Ecto neural progenitor cell (in vitro differentiated cells): ENCODE measurements around the gene CD247.

ENCODE experiments used
- DNase-seq: peaks from one replicate; pipeline ENCODE4 v3.0.0-alpha.2; 2018; ENCODE audit warnings: low spot score

CD247 gene

DNA sequence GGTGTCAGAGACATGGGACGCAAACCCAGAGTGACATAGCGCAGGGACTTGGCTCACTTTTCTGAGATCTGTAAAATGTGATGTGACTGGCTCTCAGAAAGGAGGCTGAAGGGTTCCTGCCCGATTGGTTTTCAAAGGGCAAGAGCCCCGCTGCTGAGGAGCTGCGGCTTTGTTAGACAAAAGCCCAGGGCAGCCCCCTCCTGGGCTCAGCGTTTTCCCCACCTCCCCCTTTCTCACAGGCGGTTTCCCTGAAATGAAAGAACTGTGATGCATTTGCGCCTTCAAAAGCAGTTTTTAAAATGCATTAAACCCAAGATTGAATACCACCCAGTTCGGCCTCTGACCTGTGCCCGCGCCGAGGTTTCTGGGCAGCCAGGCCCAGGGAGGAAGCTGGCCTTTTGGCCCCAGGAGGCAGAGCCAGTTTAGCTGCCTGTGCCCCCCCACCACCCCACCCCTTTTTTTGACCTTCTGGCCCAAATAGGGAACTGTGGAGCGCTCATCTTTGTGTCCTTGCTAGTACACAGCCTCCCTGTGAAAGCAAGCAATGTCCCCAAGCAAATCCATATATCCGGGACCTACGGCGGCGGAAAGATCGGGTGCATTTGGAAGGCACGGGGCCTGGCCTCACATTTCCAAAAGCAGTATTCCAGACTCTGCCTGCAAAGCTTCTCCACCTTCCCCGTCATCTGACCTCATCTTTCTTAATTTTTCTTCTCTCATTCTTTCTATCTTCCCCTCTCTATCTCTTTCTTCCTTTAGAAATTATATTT is 28.6 kb downstream of the CD247 start:
- DNase-seq = peak; percentile 88

DNA sequence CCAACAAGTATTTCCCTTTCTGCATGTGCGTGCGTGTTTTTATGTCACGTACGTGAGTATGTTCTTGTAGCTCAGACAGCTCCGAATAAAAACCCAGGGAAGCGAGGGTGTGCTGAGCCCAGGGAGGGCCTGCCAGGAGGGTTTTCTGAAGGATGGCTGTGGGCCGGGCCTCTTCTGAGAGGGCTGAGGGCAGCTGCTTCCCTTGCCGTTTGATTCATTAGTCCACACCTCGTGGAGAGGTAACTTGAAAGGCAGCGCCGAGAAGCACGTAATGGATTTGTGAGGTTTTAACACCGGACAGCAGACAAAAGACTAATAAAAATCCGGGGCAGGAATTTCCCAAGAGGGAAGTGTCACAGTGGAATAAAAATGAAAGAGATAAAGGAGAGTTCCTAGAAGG is 29.5 kb downstream of the CD247 start:
- no peak for DNase-seq

DNA sequence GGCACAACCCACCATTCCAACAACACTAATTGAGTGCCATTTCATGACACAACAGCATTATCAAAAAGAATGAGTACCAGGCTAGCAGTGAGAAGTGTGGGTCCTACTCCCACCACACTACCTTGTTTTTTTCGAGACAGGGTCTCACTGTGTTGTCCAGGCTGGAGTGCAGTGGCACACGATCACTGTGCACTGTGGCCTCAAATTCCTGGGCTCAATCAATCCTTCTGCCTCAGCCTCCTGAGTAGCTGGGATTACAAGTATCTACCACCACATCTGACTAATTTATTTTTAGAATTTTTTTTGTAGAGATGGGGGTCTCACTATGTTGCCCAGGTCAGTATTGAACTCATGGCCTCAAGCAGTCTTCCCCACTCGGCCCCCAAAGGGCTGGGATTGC is 30.7 kb downstream of the CD247 start:
- DNase-seq = no peak

DNA sequence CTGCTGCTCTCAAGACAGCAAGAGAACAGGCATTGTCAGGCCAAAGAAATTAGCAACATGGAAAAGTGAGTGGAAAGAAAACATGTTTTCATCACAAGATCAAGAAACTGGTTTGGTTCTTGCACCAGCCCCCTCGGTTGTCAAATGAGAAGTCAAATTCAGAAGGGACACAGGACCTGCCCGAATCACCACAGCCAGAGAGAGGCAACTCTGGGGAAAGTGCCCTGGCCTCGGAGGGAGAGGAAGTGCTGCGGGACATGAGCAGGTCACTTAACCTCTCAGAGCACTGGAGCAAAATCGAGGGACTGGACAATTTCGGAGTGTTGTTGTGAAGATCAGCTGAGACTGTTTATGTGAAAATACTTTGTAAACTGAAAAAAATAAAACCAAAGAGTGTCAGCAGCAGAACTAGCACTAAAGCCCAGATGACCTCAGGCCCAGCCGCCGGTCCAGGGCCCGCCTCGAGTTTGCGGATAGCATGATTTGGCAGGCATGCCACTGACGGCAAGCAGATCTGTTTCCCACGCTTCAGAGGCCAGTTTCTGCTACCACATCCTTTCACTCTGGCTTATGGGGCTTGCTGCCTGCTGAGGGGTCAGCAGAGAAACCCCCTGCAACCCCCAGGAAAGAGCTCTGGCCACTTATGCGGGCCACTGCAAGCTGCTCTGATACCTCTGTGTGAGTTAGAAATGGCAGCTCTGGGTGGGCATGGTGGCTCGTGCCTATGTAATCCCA is 32.1 kb downstream of the CD247 start:
- DNase-seq = no peak

DNA sequence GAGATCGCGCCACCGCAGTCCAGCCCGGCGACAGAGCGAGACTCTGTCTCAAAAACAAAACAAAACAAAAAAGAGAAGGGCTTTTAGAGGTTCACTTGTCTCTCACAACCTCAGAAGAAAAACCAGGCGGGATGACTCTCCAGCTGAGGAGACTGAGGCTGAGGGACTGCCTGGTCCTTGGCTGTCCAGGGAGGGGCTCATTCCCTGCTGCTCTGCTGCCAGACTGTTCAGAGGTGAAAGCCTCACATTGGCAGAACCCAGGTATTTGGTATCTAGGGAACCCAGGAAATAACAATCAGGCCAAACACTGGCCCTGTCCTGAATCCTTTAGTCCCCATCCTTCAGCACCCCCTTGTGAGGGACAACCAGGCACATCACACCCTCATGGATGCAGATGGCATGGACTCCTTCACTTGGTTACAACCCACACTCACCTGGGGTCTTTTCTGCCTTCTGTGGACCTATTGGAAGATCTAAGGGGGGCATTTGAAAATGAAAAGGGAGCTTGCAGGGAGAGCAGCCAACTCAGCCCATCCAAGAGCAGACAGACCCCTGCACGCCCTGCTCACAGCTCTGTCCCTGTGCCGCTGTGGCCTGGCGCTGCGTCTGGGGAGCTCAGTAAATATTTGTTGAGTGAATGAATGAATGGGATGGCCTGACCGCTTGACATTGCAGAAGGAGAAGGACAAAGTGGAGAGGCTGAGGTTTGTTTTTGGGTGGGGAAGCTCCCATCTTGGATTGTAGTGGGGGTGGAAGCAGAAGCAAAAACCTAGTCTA is 33.4 kb downstream of the CD247 start:
- no peak for DNase-seq

DNA sequence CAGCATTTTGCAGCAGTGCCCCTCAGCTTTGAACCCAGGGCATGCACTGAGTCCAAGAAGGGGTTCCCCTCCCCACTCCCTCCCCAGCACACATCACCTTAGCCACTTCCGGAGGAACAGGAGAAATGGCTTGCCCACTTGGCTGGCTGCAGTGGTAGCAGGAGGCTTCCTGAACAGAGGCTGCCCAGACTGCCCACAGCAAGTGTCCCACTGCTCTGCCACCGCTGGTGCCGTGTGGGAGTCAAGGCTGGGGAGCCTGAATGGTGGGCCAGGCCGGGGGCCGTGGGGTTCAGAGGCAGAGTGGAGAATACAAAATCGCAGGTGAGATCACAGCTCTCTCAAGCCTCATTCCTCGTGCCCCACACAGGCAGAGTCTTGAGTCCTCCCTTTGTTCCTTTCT is 34.5 kb downstream of the CD247 start:
- no peak for DNase-seq

DNA sequence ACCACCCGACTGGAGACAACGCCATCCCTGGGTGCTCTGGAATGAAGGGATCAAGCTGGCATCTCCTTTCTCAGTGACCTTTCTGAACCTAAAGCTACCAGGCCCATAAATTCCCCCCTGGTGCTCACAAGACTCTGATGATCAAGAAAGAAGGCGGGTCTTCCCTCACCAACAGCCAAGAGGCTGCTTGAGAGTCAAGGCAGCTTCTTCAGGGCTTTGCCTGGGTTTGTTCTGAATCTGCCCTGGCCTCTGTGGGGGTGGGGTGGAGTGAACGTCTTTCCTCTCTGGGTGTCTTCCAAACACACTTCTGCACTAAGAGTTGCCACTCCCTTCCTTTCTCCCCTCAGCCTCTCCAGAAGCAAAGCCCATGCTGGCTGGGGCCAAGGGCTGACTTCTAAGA is 36.1 kb downstream of the CD247 start:
- no peak for DNase-seq

DNA sequence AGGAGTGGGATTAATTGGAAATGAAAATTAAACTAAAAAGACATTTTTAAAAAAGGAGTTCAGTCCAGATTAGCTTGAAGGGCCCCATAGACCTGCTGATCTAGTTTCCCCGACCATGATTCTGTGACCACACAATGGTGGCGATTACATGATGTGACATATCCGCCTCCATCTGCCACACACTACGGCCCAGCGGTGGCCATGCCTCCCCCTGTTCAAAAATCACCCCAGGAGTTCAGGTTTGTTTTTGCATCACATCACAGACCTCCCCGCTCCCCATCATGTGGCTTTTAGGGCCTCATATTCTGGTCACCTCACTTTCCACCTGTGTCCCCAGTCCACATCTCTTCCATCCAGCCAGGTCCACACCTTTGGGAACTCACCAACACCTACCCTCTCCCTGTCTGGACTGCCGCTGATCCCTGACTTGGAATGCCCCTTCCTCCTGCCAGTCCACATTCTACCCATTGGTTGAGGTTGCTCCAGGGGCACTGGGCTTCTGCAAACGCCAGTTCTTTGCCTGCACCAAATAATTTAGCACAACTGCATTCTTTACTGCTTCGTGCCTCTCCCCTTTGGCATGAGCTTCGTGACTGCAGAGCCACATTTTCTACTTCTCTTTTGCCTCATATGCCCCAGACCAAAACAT is 38.9 kb downstream of the CD247 start:
- no peak for DNase-seq

DNA sequence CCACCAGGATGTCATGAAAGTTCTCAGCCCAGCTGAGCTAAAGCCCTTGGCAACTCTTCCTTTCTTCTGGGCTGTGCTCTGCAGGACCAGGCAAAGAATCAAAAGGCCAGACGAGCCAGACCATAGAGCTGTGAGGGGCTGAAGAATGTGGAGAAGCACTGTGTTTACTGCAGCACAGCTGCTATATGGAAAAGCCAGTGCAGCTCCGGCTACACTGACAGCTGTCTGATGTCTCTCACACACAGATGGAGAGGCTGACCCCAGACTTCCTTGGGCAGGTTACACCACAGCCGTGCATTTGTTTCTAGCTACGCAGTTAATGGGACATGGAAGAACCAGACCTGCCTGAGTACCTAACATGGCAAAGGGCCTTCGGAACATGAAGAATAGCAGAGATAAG is 40.3 kb downstream of the CD247 start:
- DNase-seq = no peak

DNA sequence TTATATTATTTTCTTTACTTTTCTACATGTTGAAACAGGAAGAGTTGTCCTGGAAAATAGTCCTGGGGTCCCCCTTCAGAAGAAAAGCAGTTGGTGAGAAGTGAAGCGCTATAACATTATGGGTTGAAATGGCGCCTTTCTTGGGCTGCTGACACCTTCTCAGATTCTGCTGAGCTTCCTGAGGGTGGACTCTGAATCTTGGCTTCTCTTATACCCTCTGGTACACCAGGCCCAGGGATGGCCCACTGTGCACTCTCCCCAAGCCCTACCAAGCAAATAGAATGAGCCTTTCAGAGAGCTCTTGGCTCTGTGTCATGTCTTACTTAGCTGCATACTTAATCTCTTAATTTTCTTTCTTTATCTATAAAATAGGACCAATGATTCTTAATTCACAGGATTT is 42.3 kb downstream of the CD247 start:
- DNase-seq = no peak

DNA sequence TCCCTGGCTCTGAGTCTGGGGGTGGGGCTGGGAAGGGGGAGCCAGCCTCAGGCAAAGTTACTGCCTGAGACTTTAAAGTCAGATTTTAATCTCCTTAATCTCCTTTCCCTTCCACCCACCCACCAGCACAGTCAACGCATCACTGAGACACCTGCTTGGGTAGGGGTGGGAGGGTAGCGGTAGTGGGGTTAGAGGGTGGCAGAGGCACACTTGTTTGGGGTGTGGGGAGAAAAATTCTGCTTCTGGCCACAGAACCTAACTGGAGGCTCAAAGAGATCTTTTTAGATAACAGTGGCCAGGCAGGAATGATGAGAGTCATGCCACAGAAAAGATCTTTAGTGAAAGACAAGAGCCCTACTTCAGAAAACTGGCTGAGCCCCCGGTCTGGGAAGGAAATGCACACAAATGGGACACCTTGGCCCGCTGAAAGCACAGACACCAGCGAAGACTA is 44.1 kb downstream of the CD247 start:
- DNase-seq = no peak

DNA sequence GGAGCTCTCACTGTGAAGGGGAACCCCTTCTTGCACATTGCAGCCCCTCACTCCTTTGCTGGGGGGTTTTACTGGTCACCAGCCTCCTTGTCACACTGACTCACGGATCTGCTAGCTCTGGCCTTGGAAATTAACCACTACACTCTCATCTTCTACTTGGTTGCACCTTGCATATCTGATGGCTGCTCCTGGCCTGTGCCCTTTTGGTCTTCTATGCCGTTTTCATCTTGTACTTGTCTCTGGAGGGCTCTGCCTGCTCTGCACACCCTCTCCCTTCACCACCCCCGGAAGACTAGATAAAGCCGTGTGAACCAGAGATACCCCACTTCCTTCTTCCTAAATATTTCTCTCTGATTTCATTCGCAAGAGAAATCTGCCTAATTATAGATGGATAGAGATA is 44.6 kb downstream of the CD247 start:
- DNase-seq = no peak

DNA sequence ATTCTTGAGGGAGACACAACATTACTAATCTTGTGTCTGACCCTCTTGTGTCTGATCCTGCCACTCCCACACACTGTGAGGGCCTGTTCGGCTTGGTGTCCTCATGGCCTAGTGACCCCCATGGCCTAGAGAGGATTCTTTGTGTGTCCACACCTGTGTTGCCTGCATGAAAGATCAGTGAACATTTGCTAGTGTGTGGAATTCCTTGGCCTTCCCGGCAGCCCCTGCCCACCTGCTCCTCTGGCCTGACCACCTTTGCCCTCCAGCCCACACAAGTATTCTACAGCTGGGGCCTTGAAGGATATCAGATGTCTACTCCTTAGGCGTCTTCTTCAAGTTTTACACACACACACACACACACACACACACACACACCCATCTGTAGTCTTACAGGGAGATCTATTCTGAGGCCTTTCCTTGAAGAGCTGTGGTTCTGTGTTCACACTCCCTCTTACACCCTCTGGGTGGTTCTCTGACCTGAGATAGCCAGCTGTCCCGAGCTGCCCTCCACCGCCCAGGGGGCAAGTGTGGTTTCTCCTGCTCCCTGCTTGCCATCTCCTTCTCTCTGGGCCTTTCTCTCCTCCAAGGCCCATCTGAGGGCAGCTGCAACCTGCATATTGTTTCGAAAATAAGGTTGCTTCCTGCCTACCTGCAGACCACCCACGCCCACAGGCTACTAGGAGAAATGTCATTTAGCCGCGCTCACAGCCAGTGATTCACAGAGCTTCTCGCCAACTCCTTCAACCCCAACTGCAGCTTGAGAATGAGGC is 45.4 kb downstream of the CD247 start:
- DNase-seq = no peak

DNA sequence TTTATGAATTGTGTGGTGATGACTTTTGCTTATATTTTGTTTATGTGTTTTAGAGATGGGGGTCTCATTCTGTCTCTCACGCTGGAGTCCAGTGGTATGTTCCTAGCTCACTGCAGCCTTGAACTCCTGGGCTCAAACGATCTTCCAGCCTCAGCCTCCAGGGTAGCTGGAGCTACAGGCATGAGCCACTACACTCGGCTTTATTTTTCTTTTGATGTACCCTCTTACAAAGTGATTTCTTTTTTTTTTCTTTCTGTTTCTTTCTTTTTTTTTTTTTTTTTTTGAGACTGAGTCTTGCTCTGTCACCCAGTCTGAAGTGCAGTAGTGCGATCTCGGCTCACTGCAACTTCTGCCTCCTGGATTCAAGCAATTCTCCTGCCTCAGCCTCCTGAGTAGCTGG is 46.8 kb downstream of the CD247 start:
- no peak for DNase-seq

DNA sequence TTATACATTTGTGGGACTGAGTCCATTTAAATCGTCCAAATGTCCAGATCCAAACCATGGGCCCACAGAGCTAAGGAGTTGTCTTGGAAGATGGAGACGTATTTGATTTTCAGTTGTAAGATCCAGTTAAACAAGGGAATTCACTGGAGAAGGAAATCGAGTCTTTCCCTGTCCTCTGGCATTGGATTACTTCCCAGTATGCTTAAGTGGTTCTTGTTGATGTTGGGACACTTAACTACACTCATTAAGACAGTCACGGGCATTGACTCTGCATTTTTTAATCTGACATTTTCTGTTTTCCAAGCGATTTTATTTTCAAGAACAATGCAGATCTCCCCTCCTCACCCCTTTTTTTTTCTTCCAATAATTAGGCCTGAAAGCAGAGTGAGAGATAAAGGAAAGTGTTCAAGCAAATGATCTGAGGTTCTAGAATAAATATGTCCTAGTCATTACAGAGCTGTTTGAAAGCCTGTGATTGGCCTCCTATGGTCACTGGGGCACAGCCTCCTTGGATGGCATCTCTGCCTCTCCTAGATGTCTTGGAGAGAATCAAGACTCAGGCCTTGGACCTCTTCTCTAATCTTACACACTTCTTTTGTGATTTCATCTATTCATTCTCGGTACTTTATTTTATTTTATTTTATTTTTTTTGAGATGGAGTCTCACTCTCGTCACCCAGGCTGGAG is 48.9 kb downstream of the CD247 start:
- no peak for DNase-seq

DNA sequence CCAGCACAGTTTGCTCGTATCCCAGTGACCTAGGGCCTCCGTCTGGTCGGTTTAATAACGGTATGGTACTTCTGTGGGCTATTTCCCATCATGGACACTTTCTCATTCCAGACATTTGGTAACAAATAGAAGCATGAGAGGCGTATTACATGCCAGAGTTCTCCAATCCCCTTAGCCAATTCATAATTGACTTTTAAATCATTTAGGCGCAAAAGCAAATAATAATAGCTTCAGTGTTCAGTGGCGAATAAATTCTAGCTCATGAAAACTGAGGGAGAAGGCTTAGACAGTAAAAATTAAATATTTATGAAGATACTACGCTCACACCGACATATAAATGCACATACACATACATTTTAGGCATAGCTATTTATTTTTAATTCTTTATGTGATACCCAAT is 50.6 kb downstream of the CD247 start:
- no peak for DNase-seq

DNA sequence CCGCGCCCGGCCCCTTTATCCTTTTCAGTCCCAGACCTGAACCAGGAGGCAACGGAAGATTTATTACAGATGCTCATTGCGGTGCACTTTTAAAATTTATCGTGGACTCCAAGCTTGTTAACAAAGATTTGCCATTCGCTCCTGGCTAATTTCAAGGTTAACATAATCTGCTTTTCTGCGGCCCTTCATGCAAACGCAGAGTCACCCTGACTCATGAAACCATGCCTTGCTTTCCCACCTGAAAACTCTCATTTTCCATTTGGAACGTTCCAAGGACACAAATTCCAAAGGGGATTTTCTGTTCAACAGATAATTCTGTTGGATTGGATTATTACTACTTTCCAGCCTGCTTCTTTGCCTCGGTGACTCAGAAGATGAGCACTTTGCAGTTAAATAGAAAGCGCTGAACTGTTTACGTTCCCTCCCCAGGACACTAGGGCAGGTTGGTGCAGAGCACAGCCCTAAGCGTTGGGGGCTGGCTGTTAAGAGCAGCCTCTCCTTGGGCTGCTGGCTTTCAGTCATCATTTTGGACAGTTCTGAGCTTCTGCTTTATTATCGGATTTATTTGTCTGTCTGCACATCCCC is 51.1 kb downstream of the CD247 start:
- DNase-seq = no peak

DNA sequence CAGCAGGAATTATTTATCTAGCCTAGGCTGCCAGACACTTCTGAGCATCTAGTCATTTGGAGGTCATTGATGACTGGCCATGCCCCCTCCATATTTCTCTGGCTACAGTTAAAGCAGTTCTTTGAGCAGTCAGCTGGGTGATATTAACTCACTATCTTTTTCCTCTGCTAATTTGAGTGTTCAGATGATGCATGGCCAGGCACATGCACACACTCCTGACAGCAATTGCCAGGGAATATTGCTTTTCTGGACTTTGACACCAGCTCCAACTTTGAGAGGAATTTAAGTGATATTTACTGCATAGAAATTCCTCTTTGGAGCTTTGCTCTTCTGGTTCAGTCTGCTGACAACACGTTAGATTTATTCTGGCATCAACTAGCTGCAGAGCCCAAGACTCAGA is 52.6 kb downstream of the CD247 start:
- no peak for DNase-seq

DNA sequence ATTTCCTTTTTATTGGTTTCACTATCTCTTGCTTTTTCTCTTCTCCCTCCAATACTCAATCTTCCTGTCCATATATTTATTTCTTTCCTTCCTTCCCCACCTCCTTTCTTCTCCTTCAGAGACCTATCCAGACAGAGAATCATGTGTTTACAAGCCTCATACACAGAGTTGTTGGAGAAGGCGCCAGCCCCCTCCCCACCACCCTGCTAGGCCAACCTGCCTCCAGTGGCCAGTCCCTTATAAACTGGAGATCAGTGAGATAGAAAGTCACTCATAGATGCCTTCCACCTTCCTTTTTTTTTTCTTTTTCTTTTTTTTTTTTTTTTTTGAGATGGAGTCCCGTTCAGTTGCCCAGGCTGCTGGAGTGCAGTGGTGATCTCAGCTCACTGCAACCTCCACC is 53.3 kb downstream of the CD247 start:
- DNase-seq = no peak

DNA sequence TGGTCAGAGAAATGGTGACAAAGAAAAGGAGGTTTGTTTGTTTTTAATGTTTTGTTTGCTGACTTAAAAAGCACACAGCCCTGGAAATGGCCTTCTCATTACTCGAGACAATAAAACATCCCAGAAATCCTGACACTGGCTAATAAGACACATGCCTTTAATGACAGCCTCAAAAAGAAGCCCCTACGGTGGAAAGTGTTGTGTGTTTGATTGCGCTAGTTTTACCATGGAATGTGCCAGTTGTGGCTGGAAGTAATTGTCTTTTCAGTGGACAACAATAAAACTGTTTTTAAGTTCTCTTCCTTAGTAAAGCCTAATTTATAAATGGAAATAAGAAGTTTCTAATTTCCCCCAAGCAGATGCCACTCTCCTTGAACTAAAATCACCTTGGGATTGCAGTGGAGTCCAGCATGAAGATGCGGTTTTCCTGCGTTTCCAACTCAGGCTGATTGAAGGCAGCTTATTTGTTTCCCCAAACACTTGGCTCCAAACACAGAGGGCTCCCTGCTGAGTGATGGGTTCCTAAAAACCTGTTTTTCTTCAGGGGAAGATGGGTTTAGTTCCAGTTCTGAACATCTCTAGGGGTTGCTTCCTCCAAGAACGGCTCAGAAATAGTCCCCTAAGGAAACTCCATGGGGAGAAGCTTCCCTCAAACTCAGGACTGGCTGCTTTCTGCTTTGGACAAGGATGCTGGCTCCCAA is 54.3 kb downstream of the CD247 start:
- DNase-seq = no peak
